DOHH2 (cell line): Measurements from ENCODE around the gene DPP6.

Source experiments
- H3F3A ChIP-seq: fragments of 200-600 bp; sonication (generic), shearing (Covaris generic); 2 replicates; pipeline ENCODE4 v1.6.0; 2016; ENCODE audit warnings: antibody characterized with exemption, mild to moderate bottlenecking; ENCODE audit not compliant: control insufficient read depth, insufficient read depth
- H3K27ac ChIP-seq: fragments of 200-600 bp; sonication (generic); 2 replicates; pipeline ENCODE4 v1.5.1; 2014; ENCODE audit warnings: low read depth, mild to moderate bottlenecking, low read length, moderate library complexity
- H3K27me3 ChIP-seq: fragments of 200-600 bp; sonication (generic); 2 replicates; pipeline ENCODE4 v1.6.1; 2014; ENCODE audit warnings: mild to moderate bottlenecking, low read length, mixed read lengths; ENCODE audit not compliant: control insufficient read depth
- H3K36me3 ChIP-seq: fragments of 200-600 bp; sonication (generic); 2 replicates; pipeline ENCODE4 v1.6.1; 2014; ENCODE audit warnings: mild to moderate bottlenecking, low read length, moderate library complexity, mixed read lengths; ENCODE audit not compliant: control insufficient read depth
- H3K4me1 ChIP-seq: fragments of 200-600 bp; sonication (generic); 2 replicates; pipeline ENCODE4 v1.6.1; 2014; ENCODE audit warnings: mild to moderate bottlenecking, low read length, mixed read lengths; ENCODE audit not compliant: control insufficient read depth
- H3K4me2 ChIP-seq: fragments of 200-600 bp; sonication (generic); 2 replicates; pipeline ENCODE4 v1.6.0; 2014; ENCODE audit warnings: mild to moderate bottlenecking, low read length, moderate library complexity
- H3K4me3 ChIP-seq: fragments of 200-600 bp; sonication (generic); 2 replicates; pipeline ENCODE4 v1.5.1; 2014; ENCODE audit warnings: mild to moderate bottlenecking, low read length, mixed read lengths
- H3K79me2 ChIP-seq: fragments of 200-600 bp; sonication (generic); 2 replicates; pipeline ENCODE4 v1.6.1; 2014; ENCODE audit warnings: mild to moderate bottlenecking, low read length, mixed read lengths; ENCODE audit not compliant: control insufficient read depth
- H3K9me2 ChIP-seq: fragments of 200-600 bp; sonication (generic); replicated peaks from 2 replicates; pipeline ENCODE4 v1.6.1; 2014; ENCODE audit warnings: mild to moderate bottlenecking, low read length, mixed read lengths; ENCODE audit not compliant: control insufficient read depth
- H3K9me3 ChIP-seq: fragments of 200-600 bp; sonication (generic); 2 replicates; pipeline ENCODE4 v1.6.1; 2014; ENCODE audit warnings: antibody characterized with exemption, low read length, mixed read lengths; ENCODE audit not compliant: control insufficient read depth, insufficient read depth
- H4K20me1 ChIP-seq: fragments of 200-600 bp; sonication (generic); 2 replicates; pipeline ENCODE4 v1.6.0; 2014; ENCODE audit warnings: low read depth, mild to moderate bottlenecking, antibody characterized with exemption, low read length, moderate library complexity; ENCODE audit not compliant: control insufficient read depth, insufficient read depth
- CTCF ChIP-seq: fragments of 200-600 bp; sonication (generic); IDR thresholded peaks from one replicate; pipeline ENCODE4 v1.5.1; 2014; ENCODE audit warnings: antibody characterized with exemption, mild to moderate bottlenecking, low read depth, low read length; ENCODE audit not compliant: poor library complexity, severe bottlenecking
- EZH2phosphoT487 ChIP-seq: fragments of 200-600 bp; sonication (generic); IDR thresholded peaks from 2 replicates; pipeline ENCODE4 v1.6.1; 2017; ENCODE audit warnings: borderline replicate concordance, mild to moderate bottlenecking, antibody characterized with exemption, low read length, moderate library complexity, mixed read lengths

The DPP6 gene

GRCh38 chr7:154440651-154441050, 388.5 kb downstream of the DPP6 start:
- Histone ChIP-seq H3K27me3 (no peaks in the 10 kb centered on the region), H3K4me1 (no peaks in the 10 kb centered on the region), H3K27ac (no peak overlapping the region), H3F3A (no peaks in the 10 kb centered on the region), H3K36me3 (no peaks in the 10 kb centered on the region), H4K20me1 (no peaks in the 10 kb centered on the region), H3K4me3 (no peak overlapping the region), H3K79me2 (no peaks in the 10 kb centered on the region), H3K9me3 (peaks cover 3% of the 10 kb centered on the region; the same call in 1 of the 2 replicates), H3K9me2 (no peaks in the 10 kb centered on the region), H3K4me2 (no peak overlapping the region)
- no peak for TF ChIP-seq EZH2phosphoT487
- TF ChIP-seq CTCF = no peak

- Histone ChIP-seq H3K9me3 (no peaks in the 10 kb centered on the region; the same call in 1 of the 2 replicates), H3K4me1 (no peaks in the 10 kb centered on the region), H3K4me3 (no peak overlapping the region), H4K20me1 (no peaks in the 10 kb centered on the region), H3K9me2 (no peaks in the 10 kb centered on the region; the same call in 1 of the 2 replicates), H3K27me3 (no peaks in the 10 kb centered on the region), H3K27ac (no peak overlapping the region), H3F3A (no peaks in the 10 kb centered on the region), H3K36me3 (no peaks in the 10 kb centered on the region), H3K79me2 (no peaks in the 10 kb centered on the region), H3K4me2 (no peak overlapping the region)
- no peak for TF ChIP-seq CTCF
- no peak for TF ChIP-seq EZH2phosphoT487
Measured at GRCh38 chr7:154441811-154442210, 389.6 kb downstream of the DPP6 start.

DNA sequence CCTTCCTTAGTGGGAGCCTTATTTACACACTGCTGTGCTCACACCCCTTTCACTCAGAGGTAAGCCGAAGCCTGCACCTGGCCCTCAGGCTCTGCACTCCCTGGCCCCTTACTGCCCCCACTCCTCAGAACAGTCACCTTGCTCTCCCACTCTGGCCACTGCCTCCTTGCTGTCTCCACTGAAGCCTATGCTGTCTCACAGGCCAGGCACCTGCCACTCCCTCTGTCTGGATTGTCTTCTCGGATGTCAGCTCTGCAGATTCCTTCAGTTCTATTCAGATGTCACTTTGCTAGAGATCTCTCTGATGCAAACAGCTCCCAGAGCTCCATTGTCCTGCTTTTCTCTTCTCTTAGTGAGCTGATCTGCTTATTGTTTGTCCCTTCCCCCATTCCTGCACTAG, 390.7 kb downstream of the DPP6 start:
- no peaks in the 10 kb centered on the region for H3K79me2 ChIP-seq
- no peak for TF ChIP-seq EZH2phosphoT487
- no peak for TF ChIP-seq CTCF
- no peaks in the 10 kb centered on the region; the same call in 1 of the 2 replicates for H3K9me3 ChIP-seq
- H3K27ac ChIP-seq = no peak overlapping the region
- H3K9me2 ChIP-seq = no peaks in the 10 kb centered on the region; the same call in 1 of the 2 replicates
- H3K27me3 ChIP-seq = no peaks in the 10 kb centered on the region
- no peak overlapping the region for H3K4me3 ChIP-seq
- H3F3A ChIP-seq = no peaks in the 10 kb centered on the region
- H3K4me1 ChIP-seq = no peaks in the 10 kb centered on the region
- H3K4me2 ChIP-seq = no peak overlapping the region
- H3K36me3 ChIP-seq = no peaks in the 10 kb centered on the region
- H4K20me1 ChIP-seq = no peaks in the 10 kb centered on the region
